ENCODE results near the gene TSPEAR.
"Not testable (repeated sequence)": the region's sequence is repeated elsewhere in the genome, so short reads cannot be mapped to it uniquely, and the experiment has no call there.

The TSPEAR gene

GRCh38 chr21:44582055-44582454 is 129.3 kb downstream of the TSPEAR start:
- DNase-seq: no peak

- no peak for DNase-seq
Observed at GRCh38 chr21:44581158-44581557, 130.2 kb downstream of the TSPEAR start.

GRCh38 chr21:44580231-44580821 is 131.0 kb downstream of the TSPEAR start, which contains the start of gene KRTAP10-5:
KRTAP10-5 (minus strand) TSS chr21:44580604; CDS start chr21:44580578, 26 bp downstream.
- not testable (repeated sequence) for DNase-seq

GRCh38 chr21:44579833-44580144 is 131.6 kb downstream of the TSPEAR start:
- DNase-seq: no peak

- DNase-seq: no peak
Observed at GRCh38 chr21:44579056-44579832, 132.1 kb downstream of the TSPEAR start.

GRCh38 chr21:44578371-44579055 is 132.9 kb downstream of the TSPEAR start:
- DNase-seq: no peak

- DNase-seq: no peak
Observed at GRCh38 chr21:44576025-44576420, 135.3 kb downstream of the TSPEAR start.

GRCh38 chr21:44575307-44576024 is 135.9 kb downstream of the TSPEAR start:
- no peak for DNase-seq

GRCh38 chr21:44574457-44575306 is 136.7 kb downstream of the TSPEAR start:
- DNase-seq: no peak

GRCh38 chr21:44573630-44574456 is 137.5 kb downstream of the TSPEAR start, which contains the start of gene KRTAP10-4:
KRTAP10-4 (plus strand) TSS chr21:44573729; CDS start chr21:44573759, 30 bp downstream.
- DNase-seq: not testable (repeated sequence)

- DNase-seq: no peak
Observed at GRCh38 chr21:44572959-44573583, 138.3 kb downstream of the TSPEAR start.

GRCh38 chr21:44571844-44572782 is 139.3 kb downstream of the TSPEAR start:
- no peak for DNase-seq

- DNase-seq: no peak
Observed at GRCh38 chr21:44571296-44571695, 140.1 kb downstream of the TSPEAR start.

GRCh38 chr21:44569861-44570517 is 141.4 kb downstream of the TSPEAR start:
- DNase-seq: no peak

GRCh38 chr21:44568667-44569556 is 142.5 kb downstream of the TSPEAR start:
- no peak for DNase-seq

- DNase-seq: no peak
Observed at GRCh38 chr21:44568261-44568660, 143.1 kb downstream of the TSPEAR start.

- no peak for DNase-seq
Observed at GRCh38 chr21:44567481-44568171, 143.7 kb downstream of the TSPEAR start.

Data from T-helper 9 cell (primary cell).